HG02642 (cell line): ENCODE measurements around the gene SCARF2.
"Not testable (repeated sequence)": the region's sequence is repeated elsewhere in the genome, so short reads cannot be mapped to it uniquely, and the experiment has no call there.

ENCODE experiments used
- ATAC-seq: cut with Tn5 transposase; IDR thresholded peaks from one replicate; pipeline ENCODE4 v1.9.1; 2021; ENCODE audit warnings: mild to moderate bottlenecking; ENCODE audit not compliant: unreplicated experiment, poor library complexity

The SCARF2 gene

DNA sequence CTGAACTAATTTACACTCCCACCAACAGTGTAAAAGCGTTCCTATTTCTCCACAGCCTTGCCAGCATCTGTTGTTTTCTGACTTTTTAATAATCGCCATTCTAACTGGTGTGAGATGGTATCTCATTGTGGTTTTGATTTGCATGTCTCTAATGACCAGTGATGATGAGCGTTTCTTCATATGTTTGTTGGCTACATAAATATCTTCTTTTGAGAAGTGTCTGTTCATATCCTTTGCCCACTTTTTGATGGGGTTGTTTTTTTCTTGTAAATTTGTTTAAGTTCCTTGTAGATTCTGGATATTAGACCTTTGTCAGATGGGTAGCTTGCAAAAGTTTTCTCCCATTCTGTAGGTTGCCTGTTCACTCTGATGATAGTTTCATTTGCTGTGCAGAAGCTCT is 21.9 kb downstream of the SCARF2 start:
- ATAC-seq = not testable (repeated sequence)

DNA sequence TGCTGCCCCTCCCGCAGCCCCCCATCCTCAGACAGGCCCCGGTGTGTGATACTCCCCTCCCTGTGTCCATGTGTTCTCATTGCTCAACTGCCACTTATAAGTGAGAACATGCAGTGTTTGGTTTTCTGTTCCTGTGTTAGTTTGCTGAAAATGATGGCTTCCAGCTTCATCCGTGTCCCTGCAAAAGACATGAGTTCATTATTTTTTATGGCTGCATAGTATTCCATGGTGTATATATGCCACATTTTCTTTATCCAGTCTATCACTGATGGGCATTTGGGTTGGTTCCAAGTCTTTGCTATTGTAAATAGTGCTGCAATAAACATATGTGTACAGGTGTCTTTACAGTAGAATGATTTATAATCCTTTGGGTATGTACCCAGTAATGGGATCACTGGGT is 22.4 kb downstream of the SCARF2 start:
- not testable (repeated sequence) for ATAC-seq

DNA sequence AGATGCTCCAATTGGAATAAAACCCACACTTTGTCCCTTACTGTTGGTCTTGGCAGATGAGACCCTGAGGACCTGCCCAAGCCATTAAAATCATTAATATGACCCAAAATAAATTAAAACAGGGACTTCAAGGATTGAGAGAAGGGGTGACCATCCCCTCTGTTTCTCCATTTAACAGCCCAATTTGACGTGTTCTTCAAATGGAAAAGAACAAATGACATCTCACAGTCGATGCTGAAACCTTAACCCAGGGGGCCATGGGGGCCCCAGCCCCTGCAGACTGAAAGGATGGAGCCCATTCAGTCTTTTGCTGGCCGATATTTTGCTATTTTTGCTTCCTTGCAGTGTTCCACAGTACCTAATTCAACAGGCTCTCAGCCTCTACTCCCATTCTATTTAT is 23.2 kb downstream of the SCARF2 start:
- no peak for ATAC-seq

DNA sequence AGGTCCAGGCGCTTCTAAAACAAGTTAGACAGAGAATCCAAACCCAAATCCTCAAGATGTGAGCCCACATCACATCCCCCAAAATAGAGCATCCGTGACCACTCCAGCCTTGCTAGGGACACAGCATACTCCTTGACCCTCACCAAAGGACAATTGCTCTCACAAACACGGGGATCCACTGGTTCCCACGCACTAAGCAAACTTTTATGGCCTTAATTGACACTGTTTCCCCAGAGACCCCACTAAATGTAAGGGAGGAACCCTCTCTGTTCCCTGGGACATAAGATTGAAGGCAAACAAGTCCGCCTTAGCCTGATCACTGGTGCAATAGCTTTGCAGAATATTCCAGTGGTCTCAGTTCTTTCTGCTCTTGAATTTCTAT is 23.6 kb downstream of the SCARF2 start:
- ATAC-seq = no peak

DNA sequence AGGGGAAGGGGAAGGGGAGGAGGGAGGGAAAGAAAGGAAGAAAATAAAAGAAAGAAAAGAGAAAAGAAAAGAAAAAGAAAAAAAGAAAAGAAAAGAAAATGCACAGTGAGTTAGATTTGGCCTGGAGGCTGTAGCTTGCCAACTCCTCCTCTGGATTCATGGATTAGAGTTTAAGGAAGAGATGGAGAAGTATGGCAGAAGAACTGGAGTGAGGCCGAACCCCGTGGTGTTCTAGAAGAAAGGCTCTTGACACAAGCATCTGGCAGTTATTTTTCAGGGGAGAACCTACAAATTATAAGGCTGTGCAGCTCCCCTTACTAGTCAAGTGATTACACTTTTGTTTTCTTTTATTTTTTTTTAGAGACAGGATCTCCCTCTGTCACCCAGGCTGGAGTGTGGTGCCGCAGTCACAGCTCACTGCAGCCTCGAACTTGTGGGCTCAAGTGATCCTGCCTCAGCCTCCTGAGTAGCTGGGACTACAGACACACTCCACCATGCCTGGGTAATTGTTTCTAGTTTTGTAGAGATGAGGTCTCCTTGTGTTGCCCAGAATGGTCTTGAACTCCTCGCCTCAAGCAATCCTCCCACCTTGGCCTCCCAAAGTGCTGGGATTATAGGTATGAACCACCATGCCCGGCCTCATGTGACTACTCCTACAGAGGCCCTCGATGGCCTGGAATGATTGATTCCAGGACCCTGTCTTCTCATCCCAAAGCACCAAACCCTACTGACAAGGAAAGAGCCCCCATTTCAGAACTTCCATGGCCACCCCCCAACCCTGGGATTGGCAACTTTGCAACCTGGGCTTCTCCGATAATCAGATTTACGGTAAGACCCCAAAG is 24.2 kb downstream of the SCARF2 start:
- ATAC-seq = no peak

DNA sequence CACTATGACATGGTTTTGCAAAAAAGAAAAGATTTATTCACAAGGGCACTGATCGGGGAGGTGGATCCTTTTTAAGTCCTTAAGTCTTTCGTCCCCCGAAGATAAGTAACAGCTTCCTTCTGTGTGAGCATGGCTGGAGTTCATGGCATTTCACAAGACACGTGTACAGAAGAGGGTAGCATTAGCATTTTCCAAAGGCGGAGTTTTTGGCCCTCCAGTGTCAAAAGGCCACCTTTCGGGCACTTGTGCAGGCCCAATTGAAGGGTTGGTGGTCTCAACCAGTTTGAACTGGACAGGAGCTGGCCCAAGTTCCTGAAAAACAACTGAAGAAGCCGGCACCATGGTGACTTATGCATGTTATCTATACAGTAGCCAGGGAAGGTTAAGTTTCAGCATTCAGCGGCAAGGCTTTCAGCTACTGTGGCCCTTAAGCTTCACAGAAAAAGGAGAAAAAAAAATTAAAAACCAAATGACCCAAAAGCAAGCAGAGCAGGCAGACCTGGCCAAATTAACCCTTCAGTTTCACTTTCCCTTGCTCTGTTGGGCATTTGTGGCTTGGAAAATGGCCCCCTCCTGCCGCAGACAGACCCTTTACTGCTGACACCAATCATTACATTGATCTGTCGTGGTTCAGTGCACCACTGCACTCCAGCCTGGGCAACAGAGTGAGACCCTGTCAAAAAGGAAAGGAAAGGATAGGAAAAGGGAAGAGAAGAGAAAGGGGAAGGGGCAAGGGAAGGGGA is 25.0 kb downstream of the SCARF2 start:
- ATAC-seq = no peak

DNA sequence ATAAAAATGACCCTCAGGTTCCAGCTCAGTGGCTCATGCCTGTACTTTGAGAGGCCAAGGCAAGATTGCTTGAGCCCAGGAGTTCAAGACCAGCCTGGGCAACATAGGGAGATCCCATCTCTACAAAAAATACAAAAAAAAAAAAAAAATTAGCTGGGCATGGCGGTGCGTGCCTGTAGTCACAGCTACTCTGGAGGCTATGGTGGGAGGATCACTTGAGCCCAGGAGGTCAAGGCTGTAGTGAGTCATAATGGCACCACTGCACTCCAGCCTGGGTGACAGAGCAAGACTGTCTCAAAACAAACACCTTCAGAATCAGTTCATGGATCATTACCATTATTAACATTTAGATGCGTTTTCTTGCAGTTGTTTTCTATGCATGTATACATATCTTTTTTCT is 28.2 kb downstream of the SCARF2 start:
- ATAC-seq = not testable (repeated sequence)

DNA sequence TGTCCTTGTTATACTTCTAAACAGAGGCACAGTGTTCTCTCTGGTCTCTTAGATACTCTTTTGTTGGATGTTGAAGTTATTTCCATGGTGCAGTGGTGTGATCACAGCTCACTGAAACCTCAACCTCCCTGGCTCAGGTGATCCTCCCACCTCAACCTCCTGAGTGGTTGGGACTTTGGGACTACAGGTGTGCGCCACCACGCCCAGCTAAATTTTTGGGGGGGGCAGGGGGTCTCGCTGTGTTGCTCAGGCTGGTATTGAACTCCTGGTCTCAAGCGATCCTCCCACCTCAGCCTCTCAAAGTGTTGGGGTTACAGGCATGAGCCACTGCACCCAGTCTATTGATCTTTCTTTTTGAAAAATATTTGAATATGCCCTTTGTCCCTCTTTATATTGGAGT is 28.7 kb downstream of the SCARF2 start:
- ATAC-seq = no peak

DNA sequence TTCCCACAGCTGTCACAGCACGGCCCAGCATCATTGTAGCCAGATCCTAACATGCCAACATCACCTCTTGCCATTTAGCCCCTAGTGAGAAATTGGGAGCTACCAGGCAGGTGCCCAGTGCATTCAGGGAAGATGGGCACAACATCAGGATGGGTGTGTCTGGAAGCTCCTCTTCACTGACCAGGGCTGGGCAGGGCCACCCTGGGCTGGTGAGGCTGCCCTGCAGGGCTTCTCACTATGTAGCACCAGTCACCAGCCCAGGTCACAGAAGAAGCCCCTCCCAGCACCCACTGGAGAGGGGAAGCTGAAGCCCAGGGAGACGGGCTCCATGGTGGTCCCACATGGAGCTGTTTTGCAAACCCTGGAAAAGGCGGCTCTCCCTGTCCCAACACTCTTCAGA is 29.8 kb downstream of the SCARF2 start:
- ATAC-seq = no peak

DNA sequence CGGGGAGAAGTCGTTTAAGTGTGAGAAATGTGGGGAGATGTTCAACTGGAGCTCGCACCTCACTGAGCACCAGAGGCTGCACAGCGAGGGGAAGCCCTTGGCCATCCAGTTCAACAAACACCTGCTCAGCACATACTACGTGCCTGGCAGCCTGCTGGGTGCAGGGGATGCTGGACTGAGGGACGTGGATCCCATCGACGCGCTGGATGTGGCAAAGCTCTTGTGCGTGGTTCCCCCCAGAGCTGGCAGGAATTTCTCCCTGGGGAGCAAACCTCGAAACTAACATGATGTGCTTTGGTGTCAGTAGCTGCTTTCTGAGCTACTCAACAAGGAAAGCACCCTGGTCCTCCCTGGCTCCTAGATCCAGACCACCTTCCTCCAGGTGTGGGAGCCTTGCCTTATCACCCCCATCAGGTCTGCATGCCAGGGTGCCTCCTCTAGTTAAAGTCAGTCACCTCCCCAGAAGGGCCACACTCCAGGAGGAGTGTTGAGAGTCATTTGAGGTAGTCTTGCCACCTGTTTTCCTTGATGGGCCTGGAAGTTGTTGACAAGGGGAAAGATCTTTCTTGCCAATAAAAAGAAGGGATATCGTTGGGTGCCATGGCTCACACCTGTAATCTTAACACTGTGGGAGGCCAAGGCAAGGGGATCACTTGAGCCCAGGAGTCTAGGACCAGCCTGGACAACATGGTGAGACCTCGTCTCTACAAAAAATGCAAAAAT is 30.8 kb downstream of the SCARF2 start:
- ATAC-seq = no peak

DNA sequence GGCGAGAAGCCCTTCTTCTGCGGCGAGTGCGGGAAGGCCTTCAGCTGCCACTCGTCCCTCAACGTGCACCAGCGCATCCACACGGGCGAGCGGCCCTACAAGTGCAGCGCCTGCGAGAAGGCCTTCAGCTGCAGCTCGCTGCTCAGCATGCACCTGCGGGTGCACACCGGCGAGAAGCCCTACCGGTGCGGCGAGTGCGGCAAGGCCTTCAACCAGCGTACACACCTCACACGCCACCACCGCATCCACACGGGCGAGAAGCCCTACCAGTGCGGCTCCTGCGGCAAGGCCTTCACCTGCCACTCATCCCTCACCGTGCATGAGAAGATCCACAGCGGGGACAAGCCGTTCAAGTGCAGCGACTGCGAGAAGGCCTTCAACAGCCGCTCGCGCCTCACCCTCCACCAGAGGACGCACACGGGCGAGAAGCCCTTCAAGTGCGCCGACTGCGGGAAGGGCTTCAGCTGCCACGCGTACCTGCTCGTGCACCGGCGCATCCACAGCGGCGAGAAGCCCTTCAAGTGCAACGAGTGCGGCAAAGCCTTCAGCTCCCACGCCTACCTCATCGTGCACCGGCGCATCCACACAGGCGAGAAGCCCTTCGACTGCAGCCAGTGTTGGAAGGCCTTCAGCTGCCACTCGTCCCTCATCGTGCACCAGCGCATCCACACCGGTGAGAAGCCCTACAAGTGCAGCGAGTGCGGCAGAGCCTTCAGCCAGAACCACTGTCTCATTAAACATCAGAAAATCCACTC is 31.5 kb downstream of the SCARF2 start:
- no peak for ATAC-seq

DNA sequence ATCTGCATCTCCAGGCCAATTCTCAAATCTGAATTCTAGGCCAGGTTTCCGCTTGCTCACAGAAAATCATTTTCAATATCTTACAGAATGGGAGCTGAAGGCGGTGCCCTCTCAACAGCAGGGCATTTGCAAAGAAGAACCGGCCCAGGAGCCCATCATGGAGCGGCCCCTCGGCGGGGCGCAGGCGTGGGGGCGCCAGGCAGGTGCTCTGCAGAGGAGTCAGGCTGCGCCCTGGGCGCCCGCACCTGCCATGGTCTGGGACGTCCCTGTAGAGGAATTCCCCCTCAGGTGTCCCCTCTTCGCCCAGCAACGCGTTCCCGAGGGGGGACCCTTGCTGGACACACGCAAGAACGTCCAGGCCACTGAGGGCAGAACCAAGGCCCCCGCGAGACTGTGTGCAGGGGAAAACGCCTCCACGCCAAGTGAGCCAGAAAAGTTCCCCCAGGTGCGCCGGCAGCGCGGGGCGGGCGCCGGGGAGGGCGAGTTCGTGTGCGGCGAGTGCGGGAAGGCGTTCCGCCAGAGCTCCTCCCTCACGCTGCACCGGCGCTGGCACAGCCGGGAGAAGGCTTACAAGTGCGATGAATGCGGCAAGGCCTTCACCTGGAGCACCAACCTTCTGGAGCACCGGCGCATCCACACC is 32.2 kb downstream of the SCARF2 start:
- ATAC-seq = no peak

DNA sequence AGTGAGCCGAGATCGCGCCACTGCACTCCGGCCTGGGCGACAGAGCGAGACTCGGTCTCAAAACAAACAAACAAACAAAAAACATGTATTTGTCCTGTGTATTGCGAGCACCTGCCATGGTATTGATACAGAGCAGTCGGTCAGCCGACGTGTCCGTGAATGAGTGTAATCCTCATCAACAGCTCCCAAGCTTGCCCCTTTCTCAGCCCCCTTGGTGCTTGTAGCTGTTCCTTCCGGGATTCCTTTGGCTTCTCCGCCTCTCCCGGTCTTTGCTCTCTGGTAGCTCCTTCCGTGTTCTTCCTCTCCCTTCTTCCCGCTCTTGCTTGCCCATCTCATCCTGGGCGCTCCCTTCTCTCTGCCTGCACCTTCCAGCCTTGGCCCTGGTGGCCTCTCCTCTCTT is 32.7 kb downstream of the SCARF2 start:
- ATAC-seq = no peak

DNA sequence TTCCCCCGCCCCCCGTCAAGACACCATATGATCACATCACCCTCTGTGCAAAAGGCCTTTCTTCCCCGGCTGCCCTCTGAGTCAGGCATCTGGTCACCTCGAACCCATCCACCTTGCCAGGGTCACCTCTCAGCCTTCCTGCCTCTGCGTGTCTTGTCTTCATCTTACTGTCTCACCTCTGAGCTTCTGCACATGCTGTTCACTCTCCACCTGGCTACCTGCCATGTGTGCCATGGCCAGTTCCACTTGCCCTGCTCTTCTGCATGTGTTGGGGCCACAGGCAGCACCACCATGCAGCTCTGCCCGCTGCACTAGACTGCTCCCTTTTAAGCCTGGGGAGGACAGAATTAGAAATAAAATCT is 33.9 kb downstream of the SCARF2 start:
- ATAC-seq = no peak

DNA sequence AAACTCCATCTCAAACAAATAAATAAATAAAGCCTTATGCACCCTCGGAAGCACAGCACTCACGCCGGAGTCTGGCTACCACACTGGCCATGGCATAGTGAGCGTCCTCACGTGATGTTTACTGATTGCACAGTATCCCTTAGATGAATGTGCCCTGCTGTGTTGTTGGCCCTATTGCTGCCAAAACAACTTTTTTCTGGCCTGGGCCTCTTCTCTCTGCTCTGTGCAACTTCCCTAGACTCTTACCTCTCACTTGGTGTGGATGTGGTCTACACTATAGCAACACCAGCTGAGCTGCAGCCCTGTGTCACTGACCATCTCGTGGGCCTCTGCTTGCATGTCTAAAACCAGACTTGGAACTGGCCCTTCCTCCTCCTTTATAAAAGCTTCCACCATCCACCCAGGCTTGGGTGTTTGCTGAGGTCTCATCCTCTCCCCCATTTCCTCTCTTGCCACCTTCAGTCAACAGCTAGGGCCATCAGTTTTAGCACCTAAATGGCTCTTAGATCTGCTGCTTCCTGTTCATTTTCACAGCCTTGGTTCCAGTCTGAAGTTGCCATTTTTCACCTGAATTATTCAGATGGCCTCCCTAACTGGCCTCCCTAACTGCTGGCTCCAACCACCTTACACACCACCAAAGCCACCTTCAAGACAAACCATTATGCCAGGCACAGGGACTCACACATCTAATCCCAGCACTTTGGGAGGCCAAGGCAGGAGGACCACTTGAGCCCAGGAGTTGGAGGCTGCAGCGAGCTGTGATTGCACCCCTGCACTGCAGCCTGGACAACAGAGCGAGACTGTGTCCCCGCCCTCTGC is 34.5 kb downstream of the SCARF2 start:
- no peak for ATAC-seq

DNA sequence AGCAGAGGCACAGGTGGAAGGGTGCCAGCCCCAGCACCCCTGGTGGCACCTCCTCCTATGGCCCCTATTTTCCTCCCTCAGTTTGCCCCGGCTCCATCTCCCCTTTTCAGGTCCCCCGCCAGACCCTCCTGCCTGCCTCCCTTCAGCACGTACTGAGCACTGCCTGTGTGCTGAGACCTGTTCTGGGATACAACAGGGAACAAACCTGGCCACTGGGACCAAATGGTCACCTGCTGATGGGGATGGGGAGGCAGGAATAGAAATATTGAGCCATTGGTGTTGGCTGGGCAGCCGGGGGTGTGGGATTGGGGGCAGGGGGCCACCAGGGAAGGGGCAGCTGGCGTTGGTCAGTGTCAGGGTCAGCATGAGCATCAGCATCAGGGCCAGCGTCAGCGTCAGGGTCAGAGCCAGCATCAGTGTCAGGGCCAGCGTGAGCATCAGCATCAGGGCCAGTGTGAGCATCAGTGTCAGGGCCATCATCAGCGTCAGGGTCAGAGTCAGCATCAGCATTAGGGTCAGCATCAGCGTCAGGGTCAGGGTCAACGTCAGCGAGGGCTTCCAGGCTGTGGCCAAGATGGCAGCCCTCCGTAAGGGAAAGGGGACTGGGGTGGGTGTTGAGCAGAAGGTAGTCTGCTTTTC is 36.1 kb downstream of the SCARF2 start:
- no peak for ATAC-seq

DNA sequence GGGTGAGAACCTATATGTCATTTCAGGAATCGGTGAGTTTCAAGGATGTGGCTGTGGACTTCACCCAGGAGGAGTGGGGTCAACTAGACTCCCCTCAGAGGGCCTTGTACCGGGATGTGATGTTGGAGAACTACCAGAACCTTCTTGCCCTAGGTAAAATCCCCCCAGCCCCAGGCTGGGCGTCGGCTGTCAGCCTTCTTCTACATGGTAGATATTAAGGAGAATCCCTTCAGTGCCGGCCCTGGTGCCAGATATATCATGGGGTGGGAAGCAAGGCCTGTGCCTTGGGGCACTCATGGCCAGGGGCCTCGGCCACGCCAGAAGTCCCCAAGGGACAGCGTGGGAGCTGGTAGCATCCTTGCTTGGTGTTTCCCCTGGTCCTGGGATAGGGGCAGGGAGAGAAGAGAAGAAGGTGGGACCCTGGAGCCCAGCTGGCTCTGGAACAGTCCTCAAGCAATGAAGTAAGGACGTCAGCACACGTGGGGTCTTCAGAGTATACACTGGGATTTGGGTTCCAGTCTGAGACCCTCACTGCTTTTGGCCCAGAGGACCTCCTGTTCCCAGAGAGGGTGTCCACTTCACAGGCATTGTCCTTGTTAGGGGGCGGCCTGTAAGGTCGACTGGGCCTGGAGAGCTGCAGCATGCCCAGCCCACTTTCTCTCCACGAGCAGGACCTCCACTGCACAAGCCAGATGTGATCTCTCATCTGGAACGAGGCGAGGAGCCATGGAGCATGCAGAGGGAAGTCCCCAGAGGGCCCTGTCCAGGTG is 36.8 kb downstream of the SCARF2 start:
- ATAC-seq = no peak
